Mammary epithelial cell (primary cell): ENCODE measurements around the gene RASGRF2.

Source experiments
- CTCF ChIP-seq, 2 donors: IDR thresholded peaks in 1 of 2; conservative IDR thresholded peaks in 1 of 2; 2 replicates each; pipeline ENCODE4 v1.5.1; 2011 to 2012; ENCODE audit warnings: inconsistent platforms in 2 of 2, low read length in 2 of 2, mild to moderate bottlenecking in 2 of 2, control low read depth in 1 of 2, low read depth in 1 of 2; ENCODE audit not compliant: insufficient read depth in 1 of 2; ENCODE audit errors: extremely low read depth in 1 of 2
- EZH2 ChIP-seq: IDR thresholded peaks from 2 replicates; pipeline ENCODE4 v1.6.1; 2012; ENCODE audit warnings: low read length, inconsistent platforms, borderline replicate concordance

- no peak for TF ChIP-seq CTCF (conservative IDR thresholded peaks at IDR 0.05 in 1 of 2, IDR thresholded peaks at IDR 0.05 in 1 of 2; ENCODE audit: extremely low read depth in 1 of 2, insufficient read depth in 1 of 2, low read depth in 1 of 2, low read length in 2 of 2)
- no peak for TF ChIP-seq EZH2
These were observed 4.3 kb downstream of the RASGRF2 start for GRCh38 chr5:80964491-80964890.
